GM19351 (cell line): ENCODE results near the gene MEIS1.

Source experiments
- ATAC-seq: cut with Tn5 transposase; IDR thresholded peaks from one replicate; pipeline ENCODE4 v1.9.1; 2021; ENCODE audit warnings: mild to moderate bottlenecking, moderate library complexity; ENCODE audit not compliant: unreplicated experiment

The MEIS1 gene

DNA sequence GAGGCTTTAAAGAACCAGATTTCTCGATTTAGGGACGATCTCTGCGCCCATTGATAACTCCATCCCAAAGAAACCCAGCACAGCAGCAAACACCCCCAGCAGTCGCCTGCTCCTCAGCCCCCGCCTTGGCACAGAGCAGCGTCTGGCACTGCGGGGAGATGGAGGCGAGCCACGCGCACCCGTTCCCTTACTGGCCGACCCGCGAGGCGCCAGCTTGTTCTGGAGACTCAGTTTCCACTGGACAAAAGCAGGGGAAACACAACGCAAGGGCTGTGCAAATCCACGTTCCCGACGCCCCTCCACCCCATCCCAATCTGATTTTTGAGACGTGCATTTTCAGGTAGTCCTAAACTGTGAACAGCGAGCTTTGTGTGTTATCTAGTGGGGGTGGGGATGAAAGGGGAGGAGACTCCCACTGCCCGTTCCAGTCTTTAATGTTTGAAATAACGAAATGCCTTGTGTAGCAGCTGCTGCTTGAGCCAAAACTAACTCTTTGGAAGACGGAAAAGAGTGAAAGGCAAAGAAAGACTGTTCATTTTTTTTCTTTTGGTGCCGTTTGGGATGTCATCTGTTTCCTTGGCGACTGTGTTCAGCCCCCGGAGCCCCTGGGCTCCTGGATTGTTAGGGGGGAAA is 143.2 kb downstream of the MEIS1 start:
- ATAC-seq, result no peak

DNA sequence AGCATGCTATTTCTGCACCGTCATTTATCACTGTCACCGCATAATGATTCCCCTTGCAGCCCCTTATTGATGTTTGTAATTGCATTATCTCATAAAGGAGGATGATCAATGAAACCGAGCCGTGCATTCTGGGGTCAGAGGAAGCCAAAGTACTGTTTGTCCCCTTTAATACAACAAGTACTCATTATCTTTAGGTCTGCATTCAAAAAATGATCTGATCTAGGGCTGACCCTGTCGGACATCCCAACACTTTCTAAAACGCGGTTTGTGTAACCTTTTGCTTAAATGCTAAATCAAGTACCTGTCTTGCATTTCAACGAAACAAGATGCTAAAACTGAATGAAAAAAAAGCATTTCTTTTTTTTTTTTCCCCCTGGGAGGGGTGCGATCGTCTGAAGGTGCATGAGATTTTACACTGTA is 143.8 kb downstream of the MEIS1 start:
- no peak for ATAC-seq

DNA sequence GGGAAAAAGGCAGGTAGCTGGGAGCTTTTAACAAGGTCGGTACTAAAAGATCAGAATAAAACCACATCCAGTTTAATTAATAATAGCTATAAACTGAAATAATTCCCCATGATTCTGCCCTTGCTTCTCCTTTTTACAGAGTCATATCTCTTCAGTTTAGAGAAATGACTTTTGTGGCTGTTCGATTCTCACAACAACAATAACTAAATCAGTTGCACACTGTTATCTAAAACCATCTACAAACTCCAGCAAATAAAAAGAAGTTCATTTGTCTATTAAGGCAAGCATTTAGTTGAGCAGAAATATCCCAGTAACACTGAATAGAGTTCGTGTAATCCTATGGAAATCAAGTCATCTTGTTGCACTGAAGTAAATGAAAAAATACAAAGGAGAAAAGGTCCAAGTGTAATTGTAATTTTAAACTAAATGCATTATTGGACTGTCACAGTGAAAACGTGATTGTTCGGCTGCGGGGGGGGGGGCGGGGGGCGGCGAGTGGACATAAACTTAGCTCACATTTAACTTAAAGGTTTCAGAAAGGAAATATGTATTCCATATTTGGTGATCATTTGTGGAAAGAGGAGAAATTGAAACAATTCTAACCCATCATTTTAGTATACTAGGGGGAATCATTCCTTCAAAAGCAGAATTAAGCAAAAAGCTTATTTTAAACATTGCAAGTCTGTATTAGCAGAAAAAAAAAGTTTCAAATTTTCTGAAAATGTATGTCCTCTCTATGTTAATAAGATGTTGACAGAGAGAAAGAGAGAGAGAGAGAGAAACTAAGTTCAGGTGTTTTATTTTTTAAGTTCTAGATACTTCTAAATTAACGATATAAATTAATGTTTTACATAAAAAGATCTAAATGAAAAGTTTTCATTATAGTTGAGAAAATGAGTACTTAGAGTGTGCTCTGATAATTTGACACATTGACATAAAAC is 144.5 kb downstream of the MEIS1 start:
- ATAC-seq, result no peak

DNA sequence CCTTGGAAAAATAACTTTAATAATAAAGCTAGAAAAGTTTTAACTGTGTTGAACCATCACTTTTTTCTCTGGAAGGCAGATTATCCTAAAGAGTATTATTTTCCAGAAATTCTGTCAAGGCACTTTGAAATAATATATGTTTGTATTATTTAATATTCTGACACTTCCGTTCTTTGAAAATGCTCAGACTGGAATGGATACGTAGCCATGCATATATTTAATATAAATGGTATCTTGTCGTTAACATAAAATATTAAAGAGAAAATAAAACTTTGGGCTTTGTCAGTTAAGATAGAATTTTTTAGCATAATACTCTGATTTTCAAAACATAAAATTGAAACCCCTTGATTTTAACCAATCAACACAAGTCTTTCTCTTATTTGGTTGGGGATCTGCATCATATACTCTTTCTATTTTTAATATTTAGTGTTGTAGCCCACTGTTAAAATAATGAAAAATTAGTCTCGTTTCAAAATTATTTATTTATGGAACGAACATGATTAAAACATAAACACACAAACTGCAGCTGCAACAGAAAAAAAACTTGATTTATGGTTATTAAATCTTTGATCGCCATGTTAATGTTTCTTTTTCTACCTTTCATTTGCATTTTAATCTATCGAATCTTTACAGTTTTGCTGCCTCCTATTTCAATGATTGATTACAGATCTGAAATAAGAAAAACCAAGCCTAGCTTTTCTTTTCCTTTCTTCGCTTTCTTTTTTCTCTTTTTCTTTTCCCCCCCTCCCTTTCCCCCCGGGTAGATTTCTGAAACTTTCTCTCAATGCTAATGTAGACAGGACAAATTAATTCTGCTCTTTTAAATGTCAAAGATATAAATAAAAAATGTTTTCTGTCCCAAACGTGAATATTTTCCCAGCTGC is 145.5 kb downstream of the MEIS1 start:
- no peak for ATAC-seq

DNA sequence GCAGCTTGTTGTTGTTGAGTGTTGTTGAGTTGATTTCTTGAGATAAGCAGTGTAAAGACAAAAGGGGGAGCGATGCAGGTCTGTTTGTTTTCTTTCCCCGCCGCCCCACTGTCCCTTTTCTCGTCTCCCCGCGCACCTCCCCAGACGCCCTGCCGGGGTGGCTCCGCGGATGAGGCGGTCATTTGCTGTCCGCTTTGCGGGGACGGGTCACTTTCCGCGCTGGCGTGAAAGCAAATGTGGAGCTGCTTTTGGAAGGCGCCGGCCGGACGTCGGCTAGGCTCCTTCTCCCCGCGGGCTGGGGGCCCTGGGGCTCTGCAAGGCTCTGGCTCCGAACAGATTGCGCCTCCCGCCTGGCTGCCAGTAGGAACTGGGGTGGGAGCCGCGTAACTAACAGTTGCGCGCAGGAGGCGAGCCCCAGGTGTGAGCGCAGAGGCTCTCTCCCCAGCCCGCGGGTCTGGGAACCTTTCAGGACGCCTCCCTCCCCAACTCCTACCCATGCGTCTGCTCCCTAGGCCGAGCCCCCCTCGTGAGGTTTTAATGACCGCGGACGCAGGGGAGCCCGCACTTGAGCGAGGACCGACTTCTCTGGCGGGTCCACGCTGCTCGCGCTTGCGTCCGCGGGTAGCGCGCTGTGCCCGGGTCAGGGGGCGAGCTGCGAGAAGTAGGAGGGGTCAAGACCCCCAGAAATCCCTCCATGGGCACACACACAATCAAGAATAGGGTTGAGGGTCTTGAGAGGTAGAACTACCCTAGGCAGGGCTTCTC is 146.6 kb downstream of the MEIS1 start:
- no peak for ATAC-seq

DNA sequence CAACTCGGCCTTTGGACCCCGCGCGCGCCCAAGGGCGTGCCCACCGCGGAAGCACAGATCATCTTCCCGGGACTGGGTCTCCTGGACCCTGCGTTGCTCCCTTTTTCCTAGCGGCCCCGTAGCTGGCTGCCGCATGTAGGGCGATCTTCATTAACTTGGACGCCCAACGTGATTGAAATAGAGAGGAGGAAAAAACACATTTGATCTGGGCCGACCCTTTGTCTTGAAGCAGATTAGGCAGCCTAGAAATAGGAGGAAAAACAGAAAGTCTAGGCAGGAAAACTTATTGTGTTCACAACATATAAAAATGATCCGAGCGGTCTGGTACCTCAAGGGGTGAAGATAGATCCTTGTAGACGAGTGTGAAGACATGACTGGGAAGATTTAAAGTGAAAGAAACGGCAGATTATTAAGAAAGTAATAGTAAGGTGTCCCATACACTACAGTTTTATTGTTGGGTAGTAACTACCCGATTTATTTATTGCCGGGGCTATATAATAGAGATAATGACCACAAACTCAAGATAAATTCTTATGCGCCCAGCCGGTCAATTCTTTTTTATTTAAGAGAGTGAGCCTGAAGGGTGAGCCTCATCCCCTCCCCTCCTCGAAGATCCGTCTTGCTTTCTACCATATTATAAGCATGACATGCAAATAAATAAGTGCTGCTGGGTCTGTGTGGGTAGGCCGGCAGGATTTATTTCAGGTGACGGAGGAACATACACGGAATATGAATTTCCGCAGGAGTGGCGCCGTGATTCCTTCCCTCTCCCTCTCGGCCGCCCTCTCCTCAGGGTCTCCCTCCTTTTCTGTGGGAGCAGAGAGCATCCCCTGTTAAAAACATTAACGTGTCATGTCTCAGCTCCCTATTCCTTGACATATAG is 147.4 kb downstream of the MEIS1 start:
- no peak for ATAC-seq

DNA sequence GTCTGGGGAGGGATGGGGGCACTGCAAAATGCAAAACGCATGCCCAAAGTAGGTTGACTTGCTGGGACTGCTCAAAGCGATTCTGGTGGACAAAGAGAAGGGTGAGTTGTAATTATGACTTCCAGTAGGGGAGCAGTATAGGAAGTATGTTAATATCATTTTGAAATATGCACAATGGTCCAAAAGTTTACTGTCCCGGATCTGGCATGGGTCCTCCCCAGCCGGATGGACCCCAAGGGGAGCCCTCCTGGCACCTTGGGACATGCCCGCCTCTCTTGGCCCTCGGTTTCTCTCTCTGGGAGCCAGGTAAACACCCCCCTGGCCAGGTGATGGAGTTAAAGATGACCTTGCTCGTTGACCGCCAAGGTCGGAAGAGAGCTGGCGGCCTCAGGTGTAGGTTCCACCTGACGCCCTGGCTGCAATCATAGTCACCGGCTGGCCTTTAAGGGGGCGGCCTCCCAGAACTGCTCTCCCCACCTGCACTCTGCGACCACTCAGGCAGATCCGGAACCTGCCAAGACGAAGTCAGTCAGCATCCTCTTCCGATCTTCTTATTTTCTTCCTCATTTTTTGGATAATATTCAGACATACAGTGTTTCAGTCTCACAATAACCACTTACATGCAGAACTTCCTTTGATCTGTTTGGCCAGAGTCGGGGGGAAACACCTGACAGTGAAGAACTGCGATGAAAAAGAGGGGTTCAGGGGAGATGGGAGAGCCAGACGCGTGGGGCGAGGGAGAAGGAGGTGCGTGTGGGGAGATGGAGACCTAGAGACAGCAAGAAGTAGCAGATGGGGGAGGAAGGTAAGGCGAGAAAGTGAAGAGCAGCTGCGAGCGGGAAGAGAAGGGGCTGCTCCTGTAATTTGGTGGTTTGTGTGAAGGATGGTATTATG is 148.3 kb downstream of the MEIS1 start:
- no peak for ATAC-seq

DNA sequence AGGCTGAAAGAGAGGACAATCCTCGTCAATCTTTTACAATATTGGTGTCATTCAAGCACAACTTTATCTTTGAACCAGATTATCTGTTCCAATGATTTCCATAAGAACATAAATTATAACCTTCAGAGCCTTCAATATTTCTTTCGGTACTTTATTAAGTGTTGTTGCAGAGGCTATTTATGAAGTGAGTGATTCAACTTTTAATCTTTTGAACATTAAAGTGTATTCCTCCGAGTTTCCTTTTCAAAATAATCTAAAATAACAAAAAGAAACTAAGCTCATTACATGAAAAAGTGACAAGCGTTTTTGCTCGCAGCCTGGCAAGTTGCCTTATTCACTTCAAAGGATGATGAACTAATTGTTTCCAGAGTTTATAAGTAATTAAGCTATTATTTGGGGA is 149.0 kb downstream of the MEIS1 start:
- no peak for ATAC-seq

DNA sequence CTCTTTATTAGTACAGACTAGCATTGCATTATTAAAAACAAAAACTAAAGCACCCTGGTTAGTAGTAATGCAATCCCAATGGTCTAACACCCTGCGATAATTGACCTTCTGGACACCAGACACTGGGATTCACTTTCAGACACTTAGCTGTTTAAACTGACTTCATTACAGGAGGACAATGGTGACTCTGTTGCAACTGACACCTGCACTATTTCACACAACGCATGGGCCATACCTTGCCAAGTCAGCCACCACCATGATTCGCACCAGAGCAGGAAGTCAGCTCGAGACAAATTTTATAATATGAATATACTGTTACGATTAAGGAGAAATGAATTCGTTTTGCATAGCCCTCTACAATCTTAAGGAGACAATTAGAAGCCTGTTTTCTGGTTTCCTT is 150.7 kb downstream of the MEIS1 start:
- ATAC-seq, result no peak

DNA sequence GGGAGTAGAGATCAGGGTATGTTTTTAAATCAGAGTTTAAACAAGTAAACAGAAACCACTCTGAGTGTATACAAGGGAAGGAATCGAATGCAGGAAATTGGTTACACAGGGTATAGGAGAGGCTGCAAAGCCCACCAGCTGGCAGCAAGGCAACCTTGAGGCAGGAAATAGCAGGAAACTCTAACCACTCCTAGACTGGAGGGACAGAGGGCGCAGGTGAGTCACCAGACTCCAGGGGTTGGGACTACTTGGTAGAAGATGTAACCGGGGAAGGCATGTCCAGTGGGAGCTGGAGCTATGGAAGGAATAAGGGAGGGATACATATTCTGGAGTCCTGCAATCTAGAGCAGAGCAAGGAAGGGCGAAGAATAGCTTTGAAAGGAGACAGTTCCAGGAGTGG is 152.3 kb downstream of the MEIS1 start:
- no peak for ATAC-seq

DNA sequence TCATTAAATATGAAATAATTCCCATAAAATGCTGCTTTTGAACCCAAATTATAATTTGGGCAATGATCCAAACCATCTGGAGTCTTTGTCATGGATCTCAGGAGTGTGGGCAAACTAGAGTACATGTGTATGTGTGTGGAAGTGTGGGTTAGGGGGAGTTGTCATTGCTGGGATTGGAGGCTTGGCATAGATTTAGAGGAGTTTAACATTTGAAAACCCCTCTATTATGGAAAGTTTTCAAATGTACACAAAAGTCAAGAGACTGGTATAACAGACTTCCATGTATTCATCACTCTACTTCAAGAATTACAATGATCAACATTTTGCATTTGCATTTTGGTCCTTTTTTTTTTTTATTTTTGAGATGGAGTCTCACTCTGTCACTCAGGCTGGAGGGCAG is 159.1 kb downstream of the MEIS1 start:
- ATAC-seq, result no peak

DNA sequence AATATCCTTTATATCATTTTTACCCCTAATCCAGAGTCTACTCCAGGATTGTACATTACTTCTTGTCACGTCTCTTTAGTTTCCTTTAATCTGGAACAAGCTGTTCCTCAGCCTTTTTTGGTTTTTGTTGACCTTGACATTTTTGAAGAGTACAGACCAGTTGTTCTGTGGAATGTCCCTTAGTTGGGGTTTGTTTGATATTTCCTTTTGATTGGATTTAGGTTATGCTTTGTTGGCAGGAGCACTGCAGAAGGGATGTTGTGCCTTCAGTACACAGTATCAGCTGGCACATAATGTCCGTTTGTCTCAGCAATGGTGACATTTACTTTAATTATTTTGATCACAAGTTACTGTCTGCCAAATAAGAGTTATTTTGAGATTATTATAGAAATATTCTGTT is 160.6 kb downstream of the MEIS1 start:
- ATAC-seq, result no peak

DNA sequence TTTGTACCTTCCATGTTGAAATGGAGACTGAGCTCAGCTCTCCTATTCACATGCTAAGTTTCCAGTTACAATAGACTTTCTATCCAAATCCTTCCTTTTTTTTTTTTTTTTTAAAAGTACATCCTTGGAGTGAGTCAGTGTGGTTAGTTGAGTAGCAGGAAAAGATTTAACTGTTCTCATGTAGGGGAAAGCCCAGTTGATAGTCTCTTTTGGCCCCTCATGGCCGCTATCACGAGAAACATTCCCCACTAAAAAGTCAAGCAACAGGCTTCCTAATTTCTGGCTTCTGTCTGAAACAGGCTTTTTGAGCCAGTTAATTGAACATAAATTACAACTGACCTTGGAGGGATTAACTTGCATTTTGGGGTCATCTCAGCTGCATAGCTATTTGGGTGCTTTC is 161.3 kb downstream of the MEIS1 start:
- no peak for ATAC-seq

DNA sequence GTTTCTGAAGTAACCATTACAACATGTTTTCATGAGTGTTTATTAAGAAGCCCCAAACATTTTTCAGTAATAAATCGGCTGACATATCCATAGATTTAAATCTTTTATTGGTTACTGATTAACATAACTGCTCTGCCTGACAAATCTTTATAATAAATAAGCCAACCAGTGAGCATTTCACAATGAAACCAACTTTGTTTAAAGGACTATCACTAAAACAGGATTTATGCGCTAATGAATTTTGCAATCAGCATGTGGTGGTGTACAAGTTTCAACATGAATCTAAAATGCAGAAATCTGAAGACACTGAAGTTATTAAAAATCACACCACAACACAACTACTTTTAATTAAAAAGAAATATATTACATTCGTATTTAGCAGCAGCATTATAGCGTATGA is 166.7 kb downstream of the MEIS1 start:
- no peak for ATAC-seq

DNA sequence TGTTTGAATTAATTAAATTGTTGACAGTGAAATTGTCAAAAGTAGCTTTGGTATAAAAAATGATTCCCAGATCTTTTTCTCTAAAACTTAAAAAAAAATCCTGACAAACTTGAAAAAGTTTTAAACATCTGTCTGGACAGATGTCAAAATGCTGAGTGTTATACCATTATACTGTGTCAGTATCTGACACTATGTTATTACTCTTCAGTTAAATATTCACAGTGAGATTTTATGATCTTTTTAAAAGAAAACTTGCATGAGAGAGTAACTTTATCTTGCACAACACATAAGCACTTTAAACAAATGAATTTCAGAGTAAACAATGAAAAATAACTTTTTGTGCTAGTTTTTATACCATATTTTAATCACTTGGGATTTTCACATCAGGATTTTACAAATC is 167.4 kb downstream of the MEIS1 start:
- ATAC-seq, result no peak

DNA sequence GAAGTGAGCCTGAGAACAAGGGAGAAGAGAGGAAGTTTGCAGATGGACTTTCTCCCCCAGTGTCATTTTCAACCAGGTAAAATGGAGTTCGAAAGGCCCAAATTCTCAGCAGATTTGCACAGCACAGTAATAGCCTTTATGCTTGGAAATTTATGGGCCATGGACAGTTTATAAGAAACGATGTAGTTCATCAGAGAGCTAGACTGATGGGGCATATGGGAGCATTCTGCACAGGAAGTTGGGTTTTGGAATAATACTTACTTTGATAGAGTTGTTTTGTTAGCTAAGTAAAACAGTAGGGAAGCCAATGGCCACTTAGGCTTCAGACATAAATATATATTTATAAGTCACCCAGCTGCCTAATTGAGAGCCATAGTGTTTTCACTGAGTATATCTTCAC is 169.4 kb downstream of the MEIS1 start:
- no peak for ATAC-seq

DNA sequence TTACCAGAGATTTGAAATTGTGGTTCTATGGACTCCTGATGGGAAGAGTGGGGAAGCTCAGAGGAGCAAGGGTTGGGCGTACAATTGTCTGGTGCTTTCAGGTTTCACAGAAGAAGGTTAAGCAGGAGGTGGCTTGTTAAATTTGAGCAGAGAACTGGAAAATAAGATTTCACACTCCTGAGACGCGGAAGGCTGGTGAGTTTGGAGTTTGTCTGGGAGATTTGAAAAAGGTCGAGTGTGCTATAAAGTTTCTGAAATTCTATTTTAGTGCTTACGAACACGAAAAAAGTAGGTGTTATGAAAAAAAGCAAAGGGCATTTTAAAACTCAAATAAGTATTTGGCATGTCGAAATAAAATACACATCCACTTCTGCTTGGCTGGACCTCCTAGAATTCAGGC is 170.1 kb downstream of the MEIS1 start:
- no peak for ATAC-seq

DNA sequence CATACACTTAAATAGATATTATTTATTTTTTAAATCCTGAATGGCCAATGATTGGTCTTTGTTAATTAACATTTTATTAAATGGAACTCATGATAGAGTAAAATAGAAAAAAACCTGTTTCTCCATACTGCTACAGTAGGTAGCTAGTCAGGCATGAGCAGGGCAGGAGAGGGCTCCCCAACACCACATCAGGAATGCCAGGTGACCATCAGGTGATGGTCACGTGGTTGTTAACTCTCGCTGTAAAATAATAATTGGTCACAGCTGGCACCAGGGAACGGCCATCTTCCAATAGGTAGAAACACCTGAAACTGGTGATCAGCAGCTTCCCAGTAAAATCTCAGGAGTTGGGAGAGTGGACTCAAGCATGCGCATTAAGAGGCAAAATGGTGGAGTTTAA is 172.2 kb downstream of the MEIS1 start:
- ATAC-seq, result no peak
